SK-N-MC (cell line): Measurements from ENCODE around the gene PCBP3.

Experiments
- EZH2 ChIP-seq: fragments of 200-600 bp; sonication (generic); IDR thresholded peaks from one replicate; pipeline ENCODE4 v1.6.1; 2017; ENCODE audit warnings: antibody characterized with exemption
- POLR2AphosphoS5 ChIP-seq: IDR thresholded peaks from 2 replicates; pipeline ENCODE4 v1.6.1; 2012; ENCODE audit warnings: mild to moderate bottlenecking, low read depth, low read length, borderline replicate concordance

GRCh38 chr21:45599146-45599581 lies 44.4 kb upstream of the PCBP3 start:
- TF ChIP-seq EZH2 (no peak), POLR2AphosphoS5 (no peak)
